Ovary (tissue), 9 donors: ENCODE results near the gene MMEL1. TPM values are rescaled to one million over a fixed set of nuclear protein-coding genes. Genes with fewer than 3 reads are reported as not detected.

Experiments used
- DNase-seq, 5 donors: peaks; one replicate each; pipeline ENCODE4 v3.0.0-alpha.2; 2019 to 2020
- H3K27ac ChIP-seq, 2 donors: fragments of 200-600 bp; one replicate each; pipeline versions ENCODE4 v1.5.1 to v1.8.0; 2019 to 2022
- H3K27me3 ChIP-seq: fragments of 200-600 bp; one replicate; pipeline ENCODE4 v1.8.0; 2022
- H3K36me3 ChIP-seq: fragments of 200-600 bp; sonication (generic); one replicate; pipeline ENCODE4 v1.5.1; 2019
- H3K4me1 ChIP-seq: one replicate; pipeline ENCODE4 v1.8.1; 2013; ENCODE audit warnings: mild to moderate bottlenecking, moderate library complexity; ENCODE audit not compliant: insufficient read depth
- H3K4me3 ChIP-seq: fragments of 200-600 bp; sonication (generic); one replicate; pipeline ENCODE4 v1.5.1; 2017
- H3K9me3 ChIP-seq, 2 donors: fragments of 200-600 bp in 1 of 2; sonication (generic) in 1 of 2; one replicate each; pipeline versions ENCODE4 v1.5.1 to v1.8.1; 2013 to 2019; ENCODE audit warnings: mild to moderate bottlenecking in 1 of 2, moderate library complexity in 1 of 2
- EP300 ChIP-seq: sonication (generic); formaldehyde crosslinking; IDR thresholded peaks from one replicate; pipeline ENCODE4 v1.6.1; 2017; ENCODE audit warnings: antibody characterized with exemption
- POLR2A ChIP-seq: fragments of 450-650 bp; IDR thresholded peaks from one replicate; pipeline ENCODE4 v1.6.1; 2017; ENCODE audit warnings: antibody characterized with exemption, mild to moderate bottlenecking, moderate library complexity
- WGBS, 3 donors: extraction: QIAGEN DNeasy Blood & Tissue Kit in 1 of 3; methylation state at CpG; one replicate each; pipeline versions ENCODE4 v1.1.5 to v1.1.7; 2013 to 2017; 5-methylcytosine and 5-hydroxymethylcytosine counted together
- intact Hi-C, 4 donors: fragments of 100-400 bp; cut with DNase I; formaldehyde crosslinking; loops; one replicate each; pipeline versions ENCODE4 v1.11.0 to v1.15.1; 2022 to 2023
- polyA plus RNA-seq, 2 donors: library from polyadenylated mRNA; stranded (reverse); fragments of 200-250 nt in 1 of 2; fragments of 350-450 nt in 1 of 2; fragmentation: Illumina TruSeq in 1 of 2; extraction: RNeasy Lipid Tissue Mini Kit (QIAGEN cat#74804) in 1 of 2; gene quantifications; one replicate each; pipeline ENCODE4 v1.2.3, GENCODE V29; 2013 to 2014
- total RNA-seq, 7 donors: library from RNA; depleted of rRNA in 2 of 7; stranded (reverse); fragments of >200 nt in 2 of 7; fragmentation: NEBNext Ultra II Directional in 3 of 7; extraction: Animal tissue kit (Norgen Biotek cat#: 25700) in 3 of 7; gene quantifications; one replicate each; pipeline versions ENCODE4 v1.1.0 to v1.2.4, GENCODE V29; 2016 to 2023
- TF ChIP-seq, protein P1 (sequence below), 3 donors: fragments of 450-650 bp in 2 of 3; fragments of 200-600 bp in 1 of 3; IDR thresholded peaks; one replicate each; pipeline versions ENCODE4 v1.5.1 to v1.8.0; 2016 to 2022; ENCODE audit warnings: antibody characterized with exemption in 3 of 3, mild to moderate bottlenecking in 1 of 3
- donor health status: DM: no; HTN: no; CAD: no; lungs with moderate emphysema.
- donor health status: DM: no; HTN: no; CAD: no.
- donor health status: Bipolar disorder and iron deficiency.
- donor health status: DM: yes; HTN: yes; CAD: no.
- donor health status: DM: no; HTN: no; CAD: no.
- donor health status: DM: yes; HTN: yes; CAD: no.

Gene MMEL1
- total and polyA plus RNA-seq, 9 donors: 0.42 to 7.9 (median 1.1) TPM; not detected in 3

DNA sequence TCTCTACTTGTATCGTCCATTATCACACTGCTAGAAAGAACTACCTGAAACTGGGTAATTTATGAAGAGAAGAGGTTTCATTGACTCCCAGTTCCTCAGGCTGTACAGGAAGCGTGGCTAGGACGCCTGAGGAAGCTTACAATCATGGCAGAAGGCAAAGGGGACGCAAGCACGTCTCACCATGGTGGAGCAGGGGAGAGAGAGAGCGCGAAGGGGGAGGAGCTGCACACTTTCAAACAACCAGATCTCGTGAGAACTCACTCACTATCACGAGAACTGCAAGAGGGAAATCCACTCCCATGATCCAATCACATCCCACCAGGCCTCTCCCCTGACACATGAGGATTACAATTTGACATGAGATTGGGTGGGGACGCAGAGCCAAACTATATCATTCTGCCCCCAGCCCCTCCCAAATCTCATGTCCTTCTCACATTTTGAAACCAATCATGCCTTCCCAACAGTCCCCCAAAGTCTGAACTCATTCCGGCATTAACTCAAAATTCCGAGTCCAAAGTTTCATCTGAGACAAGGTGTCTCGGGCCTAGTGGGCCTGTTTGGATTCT lies 8.0 kb downstream of the MMEL1 start:
- 80 to 86% (median 84%) methylated on average over 13 of the region's 13 CpGs for WGBS, 3 donors
- TF ChIP-seq EP300 (no peak), POLR2A (no peak)
- TF ChIP-seq, protein P1, sequence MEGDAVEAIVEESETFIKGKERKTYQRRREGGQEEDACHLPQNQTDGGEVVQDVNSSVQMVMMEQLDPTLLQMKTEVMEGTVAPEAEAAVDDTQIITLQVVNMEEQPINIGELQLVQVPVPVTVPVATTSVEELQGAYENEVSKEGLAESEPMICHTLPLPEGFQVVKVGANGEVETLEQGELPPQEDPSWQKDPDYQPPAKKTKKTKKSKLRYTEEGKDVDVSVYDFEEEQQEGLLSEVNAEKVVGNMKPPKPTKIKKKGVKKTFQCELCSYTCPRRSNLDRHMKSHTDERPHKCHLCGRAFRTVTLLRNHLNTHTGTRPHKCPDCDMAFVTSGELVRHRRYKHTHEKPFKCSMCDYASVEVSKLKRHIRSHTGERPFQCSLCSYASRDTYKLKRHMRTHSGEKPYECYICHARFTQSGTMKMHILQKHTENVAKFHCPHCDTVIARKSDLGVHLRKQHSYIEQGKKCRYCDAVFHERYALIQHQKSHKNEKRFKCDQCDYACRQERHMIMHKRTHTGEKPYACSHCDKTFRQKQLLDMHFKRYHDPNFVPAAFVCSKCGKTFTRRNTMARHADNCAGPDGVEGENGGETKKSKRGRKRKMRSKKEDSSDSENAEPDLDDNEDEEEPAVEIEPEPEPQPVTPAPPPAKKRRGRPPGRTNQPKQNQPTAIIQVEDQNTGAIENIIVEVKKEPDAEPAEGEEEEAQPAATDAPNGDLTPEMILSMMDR (IDR thresholded peaks at IDR 0.05): no peak
- Histone ChIP-seq H3K4me1 (peaks cover 1% of the 10 kb centered on the region), H3K27ac (no peak overlapping the region), H3K4me3 (no peak overlapping the region), H3K9me3 (no peaks in the 10 kb centered on the region), H3K27me3 (peaks cover 2% of the 10 kb centered on the region), H3K36me3 (no peaks in the 10 kb centered on the region)
- intact Hi-C loops: no loop called here
- DNase-seq: no peak

DNA sequence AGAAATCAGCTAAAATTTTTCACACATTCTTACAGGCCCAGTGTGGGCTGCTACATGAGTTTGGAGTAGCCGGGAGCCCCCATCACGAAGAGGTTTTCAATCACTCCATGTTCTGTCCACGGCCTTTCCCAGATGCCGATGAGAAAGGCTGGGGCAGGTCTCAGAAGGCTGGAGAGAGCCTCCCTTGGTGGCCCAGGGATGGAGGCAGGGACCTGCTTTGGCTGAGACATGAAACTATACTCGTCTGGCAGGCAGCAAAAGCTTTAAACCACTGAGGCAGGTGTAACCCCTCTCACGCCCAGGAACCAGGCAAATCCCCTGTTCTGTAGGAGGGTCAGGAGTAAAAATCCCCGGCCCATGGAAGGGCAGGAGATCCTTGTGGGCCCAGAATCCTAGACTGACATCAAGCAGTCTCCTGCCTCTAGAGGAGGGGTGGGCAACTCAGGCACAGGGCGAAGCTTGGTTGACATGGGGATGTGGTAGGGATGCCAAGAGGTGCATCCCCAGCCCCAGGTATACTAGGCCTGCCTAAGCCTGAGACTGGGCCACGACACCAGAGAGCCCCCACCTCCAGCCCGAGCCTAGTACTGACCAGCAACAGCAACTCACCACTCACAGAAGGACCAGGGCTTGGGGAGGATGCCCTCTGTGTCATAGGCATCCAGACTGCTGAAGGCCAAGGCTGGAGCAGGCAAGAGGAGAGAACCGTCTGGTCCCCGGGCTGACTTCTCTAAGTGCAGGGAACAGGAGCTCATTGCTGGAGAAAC lies 9.1 kb downstream of the MMEL1 start:
- no peak overlapping the region for H3K27ac ChIP-seq
- no peak for DNase-seq
- no peaks in the 10 kb centered on the region for H3K9me3 ChIP-seq
- H3K4me1 ChIP-seq: peaks cover 1% of the 10 kb centered on the region
- intact Hi-C loops: no loop called here
- WGBS, 3 donors: 78 to 84% (median 83%) methylated on average over 12 of the region's 12 CpGs
- H3K4me3 ChIP-seq: no peak overlapping the region
- TF ChIP-seq EP300 (no peak), POLR2A (no peak)
- TF ChIP-seq, protein P1 (IDR thresholded peaks at IDR 0.05): no peak
- no peaks in the 10 kb centered on the region for H3K27me3 ChIP-seq
- H3K36me3 ChIP-seq: no peaks in the 10 kb centered on the region

DNA sequence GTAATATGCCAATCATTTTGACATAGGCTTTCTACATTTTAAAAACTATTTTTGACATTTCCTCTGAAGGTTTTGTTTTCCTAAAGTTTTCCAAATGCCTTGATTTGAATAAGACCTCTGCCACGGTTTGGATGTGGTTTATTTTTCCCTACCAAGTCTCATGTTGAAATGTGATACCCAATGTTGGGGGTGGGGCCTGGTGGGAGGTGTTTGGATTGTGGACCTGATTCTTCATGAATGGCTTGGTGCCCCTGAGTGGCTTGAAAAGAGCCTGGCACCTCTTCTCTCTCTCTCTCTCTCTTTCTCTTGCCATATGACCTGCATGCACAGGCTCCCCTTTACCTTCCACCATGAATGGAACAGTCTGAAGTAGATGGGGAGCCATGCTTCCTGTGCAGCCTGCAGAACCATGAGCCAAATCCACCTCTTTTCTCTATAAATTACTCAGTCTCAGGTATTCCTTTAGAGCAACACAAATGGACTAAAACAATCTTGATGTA lies 14.8 kb downstream of the MMEL1 start:
- no peaks in the 10 kb centered on the region for H3K27me3 ChIP-seq
- H3K4me3 ChIP-seq: no peak overlapping the region
- TF ChIP-seq EP300: no peak
- TF ChIP-seq, protein P1 (IDR thresholded peaks at IDR 0.05): no peak
- TF ChIP-seq POLR2A: no peak
- no peaks in the 10 kb centered on the region for H3K4me1 ChIP-seq
- no peaks in the 10 kb centered on the region for H3K9me3 ChIP-seq
- WGBS, 3 donors: 0 to 8% (median 4%) methylated on average over 1 of the region's 1 CpG
- intact Hi-C loops: no loop called here
- DNase-seq: no peak
- H3K27ac ChIP-seq: no peak overlapping the region
- H3K36me3 ChIP-seq: no peaks in the 10 kb centered on the region

DNA sequence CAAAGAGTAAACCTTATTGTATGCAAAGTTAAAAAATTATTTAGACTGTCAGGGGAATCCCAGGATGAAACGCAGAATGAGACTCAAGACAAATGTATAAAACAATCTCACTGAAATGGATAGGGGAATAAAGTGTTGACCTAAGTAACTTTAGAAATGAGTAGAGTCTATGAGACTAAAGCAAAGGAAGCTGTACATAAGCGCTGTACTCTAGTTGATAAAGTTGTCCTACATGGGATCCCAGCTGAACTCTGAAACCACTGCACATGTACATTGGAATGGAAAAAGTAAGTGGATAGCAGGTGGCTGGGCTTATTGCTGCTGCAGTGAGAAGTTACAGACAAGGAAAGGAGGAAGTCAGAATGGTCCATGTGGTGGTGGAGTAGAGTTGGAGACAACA lies 18.7 kb downstream of the MMEL1 start:
- Histone ChIP-seq H3K4me1 (peaks cover 2% of the 10 kb centered on the region), H3K27me3 (no peaks in the 10 kb centered on the region), H3K36me3 (no peaks in the 10 kb centered on the region), H3K9me3 (no peaks in the 10 kb centered on the region), H3K27ac (no peak overlapping the region), H3K4me3 (no peak overlapping the region)
- DNase-seq: no peak
- 91 to 94% (median 94%) methylated on average over 2 of the region's 2 CpGs for WGBS, 3 donors
- intact Hi-C loops: no loop called here
- TF ChIP-seq EP300: no peak
- TF ChIP-seq POLR2A: no peak
- TF ChIP-seq, protein P1 (IDR thresholded peaks at IDR 0.05): no peak
